ENCODE data around the gene BICC1. TPM values are rescaled to one million over a fixed set of nuclear protein-coding genes. Genes with fewer than 3 reads are reported as not detected.

The BICC1 gene
- total RNA-seq, 1 experiment from 2014 or later = 0.57 TPM

- WGBS (ENCODE audit: extremely low coverage, insufficient read length, low lambda C conversion rate) = no CpG with 5 or more reads among the region's 2 CpGs
- peaks cover 0 to 9% (median 0%) of the 10 kb centered on the region in 3 experiments; a peak in 1 of 7 replicates for H3K36me3 Mint-ChIP-seq (ENCODE audit: insufficient read depth in 1 of 3, low read depth in 3 of 3)
- Histone ChIP-seq H3K56ac (ENCODE audit: insufficient read length, low read depth, low read length) (no peak overlapping the region), H3K27ac (ENCODE audit: insufficient read length, low read depth, low read length) (no peak overlapping the region), H3K79me2 (ENCODE audit: insufficient read depth, low read length) (no peaks in the 10 kb centered on the region), H2BK15ac (ENCODE audit: low read depth, low read length) (no peak overlapping the region), H3K79me1 (ENCODE audit: insufficient read depth, low read depth, low read length, poor library complexity, severe bottlenecking) (no peaks in the 10 kb centered on the region), H3K27me3 (ENCODE audit: insufficient read depth, low read length) (no peaks in the 10 kb centered on the region), H3K14ac (ENCODE audit: insufficient read depth, low read length) (no peak overlapping the region), H2BK120ac (ENCODE audit: low read depth, low read length, poor library complexity, severe bottlenecking) (no peak overlapping the region), H3K18ac (ENCODE audit: insufficient read length, low read depth, low read length) (no peak overlapping the region), H3K23ac (ENCODE audit: insufficient read length, low read depth, low read length) (no peak overlapping the region), H3K23me2 (ENCODE audit: insufficient read length, low read depth, low read length, poor library complexity, severe bottlenecking) (no peaks in the 10 kb centered on the region), H2AK5ac (ENCODE audit: insufficient read length, low read length) (no peak overlapping the region), H2BK5ac (ENCODE audit: insufficient read length, low read length) (no peak overlapping the region), H4K91ac (ENCODE audit: insufficient read length, low read depth, low read length) (no peak overlapping the region), H2BK20ac (ENCODE audit: low read depth, low read length, poor library complexity, severe bottlenecking) (no peak overlapping the region), H3K4ac (ENCODE audit: low read depth, low read length) (no peak overlapping the region), H2AFZ (ENCODE audit: low read length) (no peak overlapping the region), H4K5ac (ENCODE audit: insufficient read length, low read depth, low read length) (no peak overlapping the region), H3K9ac (ENCODE audit: extremely low read depth, insufficient read length, low read length) (no peak overlapping the region), H3K4me2 (ENCODE audit: insufficient read depth, insufficient read length, low read length) (no peak overlapping the region), H4K20me1 (ENCODE audit: control insufficient read depth, insufficient read depth, insufficient read length) (no peaks in the 10 kb centered on the region), H3K9me3 (ENCODE audit: control insufficient read depth, low read depth, low read length) (no peaks in the 10 kb centered on the region), H3K4me1 (ENCODE audit: insufficient read depth, low read length) (no peaks in the 10 kb centered on the region), H4K8ac (replicated peaks; ENCODE audit: insufficient read length, low read depth, low read length) (no peak overlapping the region), H2BK12ac (ENCODE audit: insufficient read length, low read depth, low read length) (no peak overlapping the region), H3T11ph (ENCODE audit: low read length) (no peak overlapping the region)
- no peak for TF ChIP-seq CTCF (conservative IDR thresholded peaks at IDR 0.05)
- no peak overlapping the region for H3K27ac Mint-ChIP-seq
- peaks cover 2 to 7% of the 10 kb centered on the region in 2 experiments; a peak in 2 of 5 replicates for H3K9me3 Mint-ChIP-seq
- no peaks in the 10 kb centered on the region for H3K4me1 Mint-ChIP-seq
- no peaks in the 10 kb centered on the region; the same call in 1 of the 2 replicates for H3K27me3 Mint-ChIP-seq (ENCODE audit: low read depth)
- no peak for DNase-seq
- no peak overlapping the region for H3K4me3 Mint-ChIP-seq
Measured at GRCh38 chr10:58675321-58675720, 162.6 kb downstream of the BICC1 start.

Data from H9 (cell line).